PC-3 (cell line): Measurements from ENCODE around the gene CDKN1A. TPM values are rescaled to one million over a fixed set of nuclear protein-coding genes. Genes with fewer than 3 reads are reported as not detected.
A peak's percentile ranks its signal among the peaks of the same experiment; 100 is the strongest.

Experiments used
- ATAC-seq: fragments of 200-7000 bp; cut with Tn5 transposase; 2 replicates; pipeline ENCODE4 v1.9.1; 2020; ENCODE audit warnings: mild to moderate bottlenecking, moderate library complexity
- BruUV-seq: library from RNA; stranded (reverse); fragments of 400-500 nt; replicated peaks from 2 replicates; lab custom pipeline; 2021; lab: Mats Ljungman, UMichigan
- CTCF ChIA-PET: fragments of 300-600 bp; sonication (Branson Sonifier 250); formaldehyde crosslinking; loops from one replicate; lab custom pipeline; 2022; ENCODE audit warnings: antibody characterized with exemption; lab: Charles Lee
- POLR2A ChIA-PET: fragments of 300-600 bp; sonication (Branson Sonifier 250); formaldehyde crosslinking; loops from one replicate; lab custom pipeline; 2022; ENCODE audit warnings: antibody characterized with exemption; ENCODE audit not compliant: unreplicated experiment; lab: Charles Lee
- DNase-seq: peaks from one replicate; pipeline ENCODE4 v3.0.0-alpha.2; 2015
- H2AFZ ChIP-seq: fragments of 300-600 bp; sonication (generic); 2 replicates; pipeline ENCODE4 v1.6.0; 2016; ENCODE audit warnings: antibody characterized with exemption, low read length
- H3F3A ChIP-seq: fragments of 300-600 bp; sonication (generic); one replicate; pipeline ENCODE4 v1.6.0; 2017; ENCODE audit warnings: antibody characterized with exemption, low read length, control low read depth, mild to moderate bottlenecking; ENCODE audit not compliant: unreplicated experiment
- H3K27ac ChIP-seq: fragments of 300-600 bp; sonication (generic); 2 replicates; pipeline ENCODE4 v1.5.1; 2016; ENCODE audit warnings: mild to moderate bottlenecking, low read length
- H3K27me3 ChIP-seq: fragments of 300-600 bp; sonication (generic); 2 replicates; pipeline ENCODE4 v1.6.1; 2016; ENCODE audit warnings: low read length, mixed read lengths
- H3K36me3 ChIP-seq: fragments of 300-600 bp; sonication (generic); 2 replicates; pipeline ENCODE4 v1.6.1; 2016; ENCODE audit warnings: low read depth, mixed run types, low read length, mixed read lengths
- H3K4me1 ChIP-seq: fragments of 300-600 bp; sonication (generic); 2 replicates; pipeline ENCODE4 v1.5.1; 2016; ENCODE audit warnings: low read length; ENCODE audit not compliant: insufficient read depth
- H3K4me2 ChIP-seq: fragments of 300-600 bp; sonication (generic); 2 replicates; pipeline ENCODE4 v1.6.0; 2016; ENCODE audit warnings: low read length
- H3K4me3 ChIP-seq: fragments of 300-600 bp; sonication (generic); 2 replicates; pipeline ENCODE4 v1.5.1; 2016; ENCODE audit warnings: mild to moderate bottlenecking, low read length, mixed read lengths
- H3K79me2 ChIP-seq: fragments of 300-600 bp; sonication (generic); 2 replicates; pipeline ENCODE4 v1.6.1; 2017; ENCODE audit warnings: low read length, mixed read lengths
- H3K9ac ChIP-seq: fragments of 300-600 bp; sonication (generic); 2 replicates; pipeline ENCODE4 v1.6.0; 2016; ENCODE audit warnings: mild to moderate bottlenecking, low read length
- H3K9me2 ChIP-seq: fragments of 300-600 bp; sonication (generic); replicated peaks from 2 replicates; pipeline ENCODE4 v1.6.1; 2016; ENCODE audit warnings: mixed run types, low read length, mixed read lengths
- H3K9me3 ChIP-seq: fragments of 300-600 bp; sonication (generic); 2 replicates; pipeline ENCODE4 v1.6.1; 2016; ENCODE audit warnings: low read length, mixed read lengths
- H4K20me1 ChIP-seq: fragments of 300-600 bp; sonication (generic); 2 replicates; pipeline ENCODE4 v1.6.1; 2016; ENCODE audit warnings: low read length, mixed read lengths
- CTCF ChIP-seq: fragments of 300-600 bp; sonication (generic); conservative IDR thresholded peaks from 2 replicates; pipeline ENCODE4 v1.5.1; 2017; ENCODE audit warnings: antibody characterized with exemption, low read depth, mild to moderate bottlenecking, low read length
- EZH2 ChIP-seq: fragments of 300-600 bp; sonication (generic); IDR thresholded peaks from one replicate; pipeline ENCODE4 v1.6.1; 2017; ENCODE audit warnings: antibody characterized with exemption, mild to moderate bottlenecking, low read length; ENCODE audit not compliant: unreplicated experiment
- EZH2phosphoT487 ChIP-seq: fragments of 300-600 bp; sonication (generic); IDR thresholded peaks from 2 replicates; pipeline ENCODE4 v1.6.1; 2018; ENCODE audit warnings: mild to moderate bottlenecking, antibody characterized with exemption, low read length, borderline replicate concordance
- intact Hi-C: fragments of 100-400 bp; cut with micrococcal nuclease; formaldehyde crosslinking; loops from 2 replicates; pipeline ENCODE4 v1.9.0; 2023
- total RNA-seq: library from RNA; depleted of rRNA; stranded (reverse); fragments of >200 nt; gene quantifications from 2 replicates; pipeline ENCODE4 v1.2.3, GENCODE V29; 2014

The CDKN1A gene
- total RNA-seq, 1 experiment from 2014 or later: 79.5 TPM

- intact Hi-C loops: no loop called here
- Histone ChIP-seq H3K4me1 (peaks cover 6% of the 10 kb centered on the region; the same call in 1 of the 2 replicates), H3K27ac (no peak overlapping the region), H3K9ac (no peak overlapping the region), H3F3A (no peaks in the 10 kb centered on the region), H3K9me3 (no peaks in the 10 kb centered on the region), H3K4me3 (no peak overlapping the region), H3K27me3 (no peaks in the 10 kb centered on the region), H3K9me2 (no peaks in the 10 kb centered on the region), H2AFZ (no peak overlapping the region), H4K20me1 (no peaks in the 10 kb centered on the region), H3K4me2 (no peak overlapping the region), H3K79me2 (no peaks in the 10 kb centered on the region), H3K36me3 (no peaks in the 10 kb centered on the region)
- DNase-seq: no peak
- ATAC-seq: no peak
- CTCF ChIA-PET: interaction anchor here (0.5 kb wide), 1 partner anchor 59 kb away, joined by 9 read pairs; no protein-coding TSS in a partner anchor
- BruUV-seq: no TSS peak
- POLR2A ChIA-PET: no interaction called here
- TF ChIP-seq EZH2 (no peak), EZH2phosphoT487 (no peak), CTCF (no peak)
These were observed 22.3 kb downstream of the CDKN1A start for GRCh38 chr6:36700831-36701230.

GRCh38 chr6:36701401-36701991, 23.0 kb downstream of the CDKN1A start:
- no peaks in the 10 kb centered on the region for H3K79me2 ChIP-seq
- no peaks in the 10 kb centered on the region for H3K9me2 ChIP-seq
- intact Hi-C loops: no loop called here
- H3K4me2 ChIP-seq: no peak overlapping the region
- H3K27ac ChIP-seq: no peak overlapping the region
- H3F3A ChIP-seq: no peaks in the 10 kb centered on the region
- H4K20me1 ChIP-seq: no peaks in the 10 kb centered on the region
- no TSS peak for BruUV-seq
- H2AFZ ChIP-seq: no peak overlapping the region
- H3K9me3 ChIP-seq: no peaks in the 10 kb centered on the region
- no peaks in the 10 kb centered on the region for H3K27me3 ChIP-seq
- TF ChIP-seq EZH2 (no peak), CTCF (peak; percentile 61)
- DNase-seq (peak; percentile 32), ATAC-seq (peak; percentile 80)
- ChIA-PET CTCF (interaction anchor here (0.5 kb wide), 1 partner anchor 58 kb away, joined by 9 read pairs; no protein-coding TSS in a partner anchor), POLR2A (no interaction called here)
- no peak overlapping the region for H3K4me3 ChIP-seq
- no peak overlapping the region for H3K9ac ChIP-seq
- peaks cover 6% of the 10 kb centered on the region; the same call in 1 of the 2 replicates for H3K4me1 ChIP-seq
- no peaks in the 10 kb centered on the region for H3K36me3 ChIP-seq

- no peaks in the 10 kb centered on the region for H3F3A ChIP-seq
- no peaks in the 10 kb centered on the region for H3K36me3 ChIP-seq
- intact Hi-C loops: no loop called here
- ChIA-PET POLR2A (no interaction called here), CTCF (no interaction called here)
- no peak overlapping the region for H3K4me2 ChIP-seq
- H3K79me2 ChIP-seq: no peaks in the 10 kb centered on the region
- ATAC-seq: no peak
- no peak overlapping the region for H2AFZ ChIP-seq
- H3K27ac ChIP-seq: no peak overlapping the region
- BruUV-seq: no TSS peak
- peaks cover 6% of the 10 kb centered on the region; the same call in 1 of the 2 replicates for H3K4me1 ChIP-seq
- no peak overlapping the region for H3K4me3 ChIP-seq
- H4K20me1 ChIP-seq: no peaks in the 10 kb centered on the region
- no peaks in the 10 kb centered on the region for H3K9me2 ChIP-seq
- H3K9ac ChIP-seq: no peak overlapping the region
- no peaks in the 10 kb centered on the region for H3K27me3 ChIP-seq
- no peaks in the 10 kb centered on the region for H3K9me3 ChIP-seq
- no peak for DNase-seq
- TF ChIP-seq CTCF (no peak), EZH2 (no peak), EZH2phosphoT487 (no peak)
These were observed 24.1 kb downstream of the CDKN1A start for GRCh38 chr6:36702656-36703055.
